Measurements from ENCODE around the gene FCRL3.
"Not testable (repeated sequence)": the region's sequence is repeated elsewhere in the genome, so short reads cannot be mapped to it uniquely, and the experiment has no call there.

Gene FCRL3, protein sequence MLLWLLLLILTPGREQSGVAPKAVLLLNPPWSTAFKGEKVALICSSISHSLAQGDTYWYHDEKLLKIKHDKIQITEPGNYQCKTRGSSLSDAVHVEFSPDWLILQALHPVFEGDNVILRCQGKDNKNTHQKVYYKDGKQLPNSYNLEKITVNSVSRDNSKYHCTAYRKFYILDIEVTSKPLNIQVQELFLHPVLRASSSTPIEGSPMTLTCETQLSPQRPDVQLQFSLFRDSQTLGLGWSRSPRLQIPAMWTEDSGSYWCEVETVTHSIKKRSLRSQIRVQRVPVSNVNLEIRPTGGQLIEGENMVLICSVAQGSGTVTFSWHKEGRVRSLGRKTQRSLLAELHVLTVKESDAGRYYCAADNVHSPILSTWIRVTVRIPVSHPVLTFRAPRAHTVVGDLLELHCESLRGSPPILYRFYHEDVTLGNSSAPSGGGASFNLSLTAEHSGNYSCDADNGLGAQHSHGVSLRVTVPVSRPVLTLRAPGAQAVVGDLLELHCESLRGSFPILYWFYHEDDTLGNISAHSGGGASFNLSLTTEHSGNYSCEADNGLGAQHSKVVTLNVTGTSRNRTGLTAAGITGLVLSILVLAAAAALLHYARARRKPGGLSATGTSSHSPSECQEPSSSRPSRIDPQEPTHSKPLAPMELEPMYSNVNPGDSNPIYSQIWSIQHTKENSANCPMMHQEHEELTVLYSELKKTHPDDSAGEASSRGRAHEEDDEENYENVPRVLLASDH

DNA sequence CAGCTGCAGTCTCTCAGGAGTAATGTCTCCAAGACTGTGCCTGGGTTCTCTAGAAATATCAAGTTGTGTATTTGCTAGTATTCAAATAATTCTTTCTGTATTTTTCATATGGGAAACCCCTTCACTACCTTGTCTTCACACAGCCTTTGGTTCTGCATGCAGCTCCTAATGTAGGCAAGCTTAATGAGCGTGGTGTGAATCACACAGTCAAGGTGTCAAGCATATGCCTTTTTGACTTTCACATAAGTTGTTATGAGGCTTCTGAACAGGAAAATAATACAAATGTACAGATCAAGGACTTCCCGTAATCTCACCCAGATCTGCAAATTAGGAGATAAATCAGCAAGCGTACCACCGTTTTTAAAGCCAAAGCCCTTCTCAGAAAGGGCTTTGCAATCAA, at the start of gene FCRL3:
TSS of gene FCRL3 (minus strand) at position 38 of the 400 bp plus-strand sequence. CDS start 280 bp downstream, outside the sequence.
- DNase-seq (ENCODE audit: low spot score) = no peak

DNA sequence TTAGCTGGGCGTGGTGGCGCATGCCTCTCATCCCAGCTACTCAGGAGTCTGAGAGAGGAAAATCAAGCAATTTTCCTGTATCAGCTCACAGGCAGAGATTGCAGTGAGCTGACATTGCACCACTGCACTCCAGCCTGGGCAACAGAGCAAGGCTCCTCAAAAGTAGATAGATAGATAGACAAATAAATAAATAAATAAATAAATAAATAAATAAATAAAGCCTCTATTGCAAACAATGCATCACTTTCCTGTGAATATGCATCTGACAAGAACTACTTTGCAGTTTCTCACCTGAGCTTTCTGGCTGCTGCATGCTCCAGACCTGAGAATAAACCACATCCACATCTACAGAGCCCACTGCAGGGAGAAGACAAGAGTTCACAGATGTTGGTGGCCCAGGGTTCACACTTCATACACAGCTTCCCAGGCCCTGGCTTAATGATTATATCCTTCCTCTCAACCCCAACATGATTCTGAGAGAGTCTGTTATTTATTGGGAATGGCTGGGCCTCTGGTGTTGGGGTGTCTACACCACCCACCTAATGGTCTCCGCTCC, 47.8 kb upstream of the FCRL3 start:
- no peak for DNase-seq (ENCODE audit: low spot score)

DNA sequence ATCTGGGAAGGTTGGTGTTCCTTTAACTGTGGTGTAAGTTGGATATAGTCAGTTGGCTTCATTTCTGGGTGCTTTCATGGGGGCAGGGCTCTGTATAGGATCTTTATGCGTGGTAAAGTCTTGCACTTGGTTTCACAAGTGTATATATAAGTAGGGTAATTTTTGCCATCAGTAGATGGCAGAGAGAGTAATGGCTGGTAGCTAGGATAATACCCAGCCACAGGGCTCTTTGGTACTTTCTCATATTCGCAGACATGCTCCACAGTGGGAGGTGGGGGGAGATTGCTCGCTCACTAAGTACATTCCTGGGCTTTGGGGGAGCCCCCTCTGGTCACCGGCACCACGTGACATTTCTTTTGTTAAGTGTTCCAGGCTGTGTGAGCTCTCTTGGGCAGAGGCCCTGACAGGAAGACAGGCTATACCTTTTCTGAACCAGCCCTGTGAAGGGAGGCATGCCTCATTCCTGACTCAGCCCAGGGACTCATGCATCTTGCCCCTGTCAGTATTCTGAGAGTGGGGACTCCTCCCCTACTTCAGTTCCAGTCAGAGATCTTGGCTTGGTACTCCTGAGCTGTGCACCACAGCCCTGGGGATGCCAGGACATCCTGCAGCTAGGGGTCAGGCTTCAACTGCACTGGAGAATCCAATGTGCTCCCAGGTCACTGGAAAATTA, 38.8 kb upstream of the FCRL3 start:
- no peak for DNase-seq (ENCODE audit: low spot score)

DNA sequence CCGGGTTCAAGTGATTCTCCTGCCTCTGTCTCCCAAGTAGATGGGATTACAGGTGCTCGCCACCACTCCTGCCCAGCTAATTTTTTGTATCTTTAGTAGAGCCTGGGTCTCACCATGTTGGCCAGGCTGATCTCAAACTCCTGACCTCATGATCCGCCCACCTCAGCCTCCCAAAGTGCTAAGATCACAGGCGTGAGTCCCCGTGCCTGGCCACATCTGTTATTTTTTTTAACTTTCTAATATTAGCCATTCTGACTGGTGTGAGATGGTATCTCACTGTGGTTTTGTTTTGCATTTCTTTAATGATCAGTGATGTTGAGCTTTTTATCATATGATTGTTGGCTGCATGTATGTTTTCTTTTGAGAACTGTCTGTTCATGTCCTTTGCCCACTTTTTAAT, 35.4 kb upstream of the FCRL3 start:
- not testable (repeated sequence) for DNase-seq (ENCODE audit: low spot score)

DNA sequence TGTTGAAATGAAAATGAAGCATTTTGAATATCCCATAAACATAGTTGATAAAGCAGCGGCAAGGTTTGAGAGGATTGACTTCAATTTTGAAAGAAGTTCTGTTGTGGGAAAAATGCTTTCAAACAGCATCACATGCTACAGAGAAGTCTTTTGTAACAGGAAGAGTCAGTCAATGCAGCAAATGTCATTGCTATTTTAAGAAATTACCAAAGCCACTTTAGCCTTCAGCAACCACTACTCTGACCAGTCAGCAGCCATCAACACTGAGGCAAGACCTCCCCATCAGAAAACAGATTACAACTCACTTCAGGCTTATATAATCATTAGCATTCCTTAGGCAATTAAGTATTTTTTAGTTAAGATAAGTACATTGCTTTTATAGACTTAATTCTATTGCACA, 33.8 kb upstream of the FCRL3 start:
- DNase-seq (ENCODE audit: low spot score) = peak; percentile 28

DNA sequence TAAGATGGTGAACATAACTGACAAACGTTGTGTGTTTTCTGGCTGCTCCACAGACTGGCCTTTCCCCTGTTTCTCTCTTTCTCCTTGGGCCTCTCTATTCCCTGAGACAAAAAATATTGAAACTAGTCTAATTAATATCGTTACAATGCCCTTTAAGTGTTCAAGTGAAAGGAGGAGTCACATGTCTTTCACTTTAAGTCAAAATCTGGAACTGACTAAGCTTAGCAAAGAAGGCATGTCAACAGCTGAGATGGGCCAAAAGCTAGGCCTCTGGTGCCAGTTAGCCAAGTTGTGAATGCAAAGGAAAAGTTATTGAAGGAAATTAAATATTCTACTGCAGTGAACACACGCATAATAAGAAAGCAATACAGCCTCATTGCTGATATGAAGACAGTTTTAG, 32.2 kb upstream of the FCRL3 start:
- no peak for DNase-seq (ENCODE audit: low spot score)

DNA sequence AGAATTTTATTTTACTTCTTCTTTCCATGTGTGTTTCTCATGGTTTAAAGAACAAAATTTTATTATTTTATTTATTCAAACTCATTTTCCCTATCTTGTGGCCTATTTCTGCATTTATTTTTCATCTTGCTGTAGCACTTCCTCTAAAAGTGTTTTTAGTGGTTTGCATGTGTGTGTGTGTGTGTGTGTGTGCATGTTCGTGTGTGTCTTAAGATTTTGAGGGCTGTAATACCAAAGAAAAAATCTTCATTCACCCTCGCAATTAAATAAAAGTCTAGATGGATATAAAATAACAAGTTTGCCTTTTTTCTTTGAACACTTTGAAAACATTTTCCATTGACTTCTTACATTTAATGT, 24.6 kb upstream of the FCRL3 start:
- no peak for DNase-seq (ENCODE audit: low spot score)

DNA sequence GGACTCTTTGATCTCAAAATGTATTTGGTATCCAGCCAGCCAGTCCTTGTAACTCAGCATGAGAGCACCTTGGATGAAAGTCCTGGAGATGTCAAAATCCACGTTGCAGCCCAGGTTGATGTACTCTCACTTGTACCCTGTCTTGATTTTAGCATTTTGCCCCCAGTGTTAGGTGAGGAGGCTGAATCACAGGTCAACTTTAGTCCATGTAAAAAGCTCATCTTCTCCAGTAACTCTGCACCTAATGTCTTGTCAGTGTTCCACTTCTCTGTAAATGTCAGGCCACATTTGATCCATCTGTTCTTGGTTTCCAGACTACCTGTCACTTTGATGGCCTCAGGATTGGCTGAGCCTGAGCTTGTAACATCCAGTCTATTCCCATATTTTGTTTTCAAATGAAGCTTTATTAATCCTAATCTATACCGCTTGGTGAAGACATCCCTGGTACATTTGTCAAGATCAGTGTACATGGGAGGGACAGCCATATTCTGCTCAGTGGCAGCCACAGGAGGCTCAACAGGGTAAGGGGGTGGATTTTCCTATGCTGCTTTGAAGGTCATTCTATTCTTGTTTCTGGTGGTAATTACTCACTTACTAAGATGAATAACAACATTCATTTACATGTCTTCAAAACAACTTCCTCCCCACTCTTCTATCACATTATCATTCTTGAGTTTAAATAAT, 24.1 kb upstream of the FCRL3 start:
- no peak for DNase-seq (ENCODE audit: low spot score)

DNA sequence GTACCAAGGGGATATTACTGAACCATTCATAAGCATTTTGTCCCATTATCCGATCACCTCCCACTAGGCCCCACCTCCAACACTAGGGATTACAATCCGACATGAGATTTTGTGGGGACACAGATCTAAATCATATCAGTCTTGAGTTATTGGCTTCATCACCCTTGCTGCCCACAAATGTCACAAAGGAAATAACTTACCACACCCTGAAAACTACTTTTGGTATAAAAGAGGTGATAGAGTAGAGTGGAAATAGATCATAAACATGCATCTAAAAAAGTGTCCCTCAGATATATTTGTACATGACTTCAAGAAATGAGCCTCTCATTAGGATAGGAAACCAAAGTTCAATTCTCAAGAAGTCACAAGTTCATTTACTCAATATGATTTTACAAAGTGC, 22.6 kb upstream of the FCRL3 start:
- no peak for DNase-seq (ENCODE audit: low spot score)

DNA sequence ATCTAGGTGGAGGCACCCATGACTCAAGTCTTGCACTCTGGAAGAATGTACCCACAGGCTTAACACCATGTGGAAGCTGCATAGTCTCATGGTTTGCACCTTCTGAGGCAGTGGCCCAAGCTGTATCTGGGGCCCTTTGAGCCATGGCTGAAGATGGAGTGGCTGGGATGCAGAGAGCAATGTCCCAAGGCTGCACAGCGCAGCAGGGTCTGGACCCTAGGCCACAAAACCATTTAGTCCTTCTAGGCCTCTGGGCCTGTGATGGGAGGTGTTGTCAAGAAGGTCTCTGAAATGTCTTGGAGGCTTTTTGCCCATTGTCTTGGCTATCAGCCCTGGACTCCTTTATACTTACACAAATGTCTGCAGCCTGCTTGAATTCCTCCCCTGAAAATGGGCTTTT, 21.4 kb upstream of the FCRL3 start:
- DNase-seq (ENCODE audit: low spot score) = no peak

DNA sequence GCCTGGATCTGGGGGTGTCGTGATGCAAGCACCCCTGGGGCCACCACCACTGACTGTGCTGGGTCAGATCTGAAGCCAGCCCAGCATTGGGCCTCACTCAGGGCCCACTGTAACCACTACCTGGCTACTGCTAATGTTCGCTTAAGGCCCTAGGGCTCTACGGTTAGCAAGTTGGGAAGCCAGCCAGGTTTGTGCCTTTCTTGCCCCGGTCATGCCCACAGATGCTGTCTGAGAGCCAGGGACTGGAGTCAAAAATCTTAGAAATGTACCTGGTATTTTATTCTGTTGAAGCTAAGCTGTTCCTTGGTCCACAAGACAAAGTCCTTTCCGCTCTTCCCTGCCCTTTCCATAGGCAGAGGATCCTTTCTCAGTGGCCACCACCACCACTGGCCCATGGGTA, 15.2 kb upstream of the FCRL3 start:
- DNase-seq (ENCODE audit: low spot score) = no peak

DNA sequence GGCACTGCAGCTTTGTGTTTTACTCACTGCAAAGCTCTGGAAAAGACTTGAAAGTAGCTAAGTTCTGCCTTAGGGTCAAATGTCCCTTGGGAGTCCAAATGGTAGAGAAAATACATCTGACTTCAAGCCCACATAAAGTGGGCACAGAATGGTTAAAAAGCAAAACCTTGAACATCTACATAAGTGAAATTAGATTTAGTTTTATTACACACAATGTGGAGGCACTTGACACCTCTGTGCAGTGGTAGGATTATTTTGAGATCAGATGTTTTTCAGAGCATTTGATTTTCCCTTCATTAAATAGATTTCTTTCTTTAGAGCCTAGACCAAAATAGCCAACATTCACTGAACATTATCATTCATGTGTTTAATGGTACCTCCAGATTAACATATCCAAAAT, 11.2 kb upstream of the FCRL3 start:
- DNase-seq (ENCODE audit: low spot score) = no peak

DNA sequence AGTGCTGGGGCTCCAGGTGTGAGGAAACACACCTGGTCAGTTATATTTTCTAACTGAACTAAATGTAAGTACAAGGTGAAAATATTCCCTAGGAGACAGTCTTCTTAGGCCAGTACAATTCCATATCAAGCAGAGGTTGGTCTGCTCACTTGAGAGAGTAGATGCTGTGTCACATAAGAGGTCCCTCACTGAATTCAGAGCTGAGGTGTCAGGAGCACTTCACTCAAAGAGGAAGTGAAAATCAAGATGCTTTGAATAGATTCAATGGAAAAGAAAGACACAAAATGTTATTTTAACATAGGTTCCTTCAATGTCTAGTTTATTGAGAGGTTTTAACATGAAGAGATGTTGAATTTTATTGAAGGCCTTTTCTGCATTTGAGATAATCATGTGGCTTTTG, 4.3 kb upstream of the FCRL3 start:
- no peak for DNase-seq (ENCODE audit: low spot score)

DNA sequence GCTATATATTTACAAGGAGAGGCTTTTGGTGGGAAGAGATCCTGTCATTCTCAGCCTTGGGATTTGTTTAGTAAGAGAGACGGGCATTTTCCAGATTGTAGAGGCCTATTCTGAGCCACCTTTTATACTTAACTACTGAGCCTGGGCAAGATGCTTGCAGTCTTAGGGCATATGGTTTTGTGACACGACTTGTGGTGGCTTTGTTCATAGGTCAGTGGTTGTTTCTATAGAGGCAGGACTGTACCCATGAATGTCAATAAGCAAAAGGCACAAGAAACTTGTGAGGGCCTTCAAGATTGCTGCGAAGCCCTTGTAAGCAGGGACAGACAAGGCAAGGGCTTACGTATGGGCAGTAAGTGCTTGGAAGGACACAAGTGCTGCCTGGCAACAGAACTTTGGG, 3.4 kb upstream of the FCRL3 start:
- DNase-seq (ENCODE audit: low spot score) = no peak

DNA sequence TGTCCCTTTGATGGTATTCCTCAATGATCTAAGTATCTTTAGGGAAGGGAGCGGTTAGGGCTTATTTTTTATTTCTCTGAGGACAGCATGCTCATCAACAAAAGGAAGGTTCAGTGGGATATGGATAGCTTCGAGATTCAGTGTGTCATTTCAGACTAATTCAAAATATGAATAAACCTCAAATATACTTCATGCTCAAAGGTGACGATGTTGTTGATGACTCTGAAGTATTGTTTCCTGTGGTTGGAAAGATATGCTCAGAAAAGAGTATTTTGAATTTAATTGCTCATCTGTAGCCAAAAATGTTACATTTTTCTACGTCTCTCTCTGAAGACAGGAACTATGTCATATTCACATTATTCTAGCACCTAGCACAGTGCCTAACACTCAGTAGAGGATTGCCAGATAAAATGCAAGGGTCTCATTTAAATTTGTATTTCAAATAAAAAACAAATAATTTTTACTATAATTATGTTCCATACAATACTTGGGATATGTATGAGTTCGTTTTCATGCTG, 1.8 kb upstream of the FCRL3 start:
- DNase-seq (ENCODE audit: low spot score) = no peak

DNA sequence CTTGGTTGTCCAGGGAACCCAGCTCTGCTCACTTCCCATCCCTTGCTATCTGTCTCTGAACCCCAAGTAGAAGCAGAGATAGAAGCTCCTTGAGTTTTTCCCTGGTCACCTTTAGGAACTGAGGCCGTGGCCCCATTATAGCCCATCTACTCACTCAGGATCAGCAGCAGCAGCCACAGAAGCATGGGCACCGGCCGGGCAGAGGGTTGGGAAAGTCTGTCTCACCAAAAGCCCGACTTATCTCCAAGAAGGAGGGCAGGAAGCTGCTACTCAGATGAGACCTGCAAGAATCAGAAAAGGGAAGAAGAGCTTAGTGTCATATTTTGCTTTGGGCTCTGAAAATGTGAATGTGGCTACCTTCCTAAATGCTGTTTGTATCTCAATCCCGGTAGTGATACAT, 264 bp downstream of the FCRL3 start:
- no peak for DNase-seq (ENCODE audit: low spot score)

DNA sequence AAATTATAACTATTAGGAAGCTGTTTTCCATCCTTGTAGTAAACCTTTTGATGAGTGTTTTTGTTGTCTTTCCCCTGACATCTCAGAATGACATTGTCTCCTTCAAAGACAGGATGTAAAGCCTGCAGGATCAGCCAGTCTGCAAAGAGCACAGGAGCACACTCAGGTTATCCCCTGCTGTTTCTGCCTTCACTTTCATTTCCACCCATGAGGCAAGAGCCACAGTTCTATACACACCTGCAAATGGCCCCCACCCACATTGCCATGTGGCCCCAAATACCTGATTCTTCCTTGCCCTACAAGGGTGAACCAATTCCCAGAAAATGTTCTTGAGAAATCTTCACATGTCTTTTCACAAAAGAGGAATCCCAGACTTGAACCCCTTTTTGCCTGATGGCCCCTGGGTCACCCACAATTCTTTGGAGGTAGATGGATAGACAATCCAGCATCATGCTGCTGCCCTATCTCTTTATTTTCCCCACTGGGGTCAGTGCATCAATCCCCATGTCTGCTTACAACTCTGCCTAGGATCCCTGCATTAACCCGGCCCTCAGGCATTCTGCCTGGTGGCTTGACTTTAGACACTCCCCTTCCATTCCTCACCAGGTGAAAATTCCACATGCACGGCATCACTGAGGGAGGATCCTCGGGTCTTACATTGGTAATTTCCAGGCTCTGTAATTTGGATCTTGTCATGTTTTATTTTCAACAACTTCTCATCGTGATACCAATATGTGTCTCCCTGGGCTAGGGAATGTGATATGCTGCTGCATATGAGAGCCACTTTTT, 2.6 kb downstream of the FCRL3 start:
- DNase-seq (ENCODE audit: low spot score) = no peak

DNA sequence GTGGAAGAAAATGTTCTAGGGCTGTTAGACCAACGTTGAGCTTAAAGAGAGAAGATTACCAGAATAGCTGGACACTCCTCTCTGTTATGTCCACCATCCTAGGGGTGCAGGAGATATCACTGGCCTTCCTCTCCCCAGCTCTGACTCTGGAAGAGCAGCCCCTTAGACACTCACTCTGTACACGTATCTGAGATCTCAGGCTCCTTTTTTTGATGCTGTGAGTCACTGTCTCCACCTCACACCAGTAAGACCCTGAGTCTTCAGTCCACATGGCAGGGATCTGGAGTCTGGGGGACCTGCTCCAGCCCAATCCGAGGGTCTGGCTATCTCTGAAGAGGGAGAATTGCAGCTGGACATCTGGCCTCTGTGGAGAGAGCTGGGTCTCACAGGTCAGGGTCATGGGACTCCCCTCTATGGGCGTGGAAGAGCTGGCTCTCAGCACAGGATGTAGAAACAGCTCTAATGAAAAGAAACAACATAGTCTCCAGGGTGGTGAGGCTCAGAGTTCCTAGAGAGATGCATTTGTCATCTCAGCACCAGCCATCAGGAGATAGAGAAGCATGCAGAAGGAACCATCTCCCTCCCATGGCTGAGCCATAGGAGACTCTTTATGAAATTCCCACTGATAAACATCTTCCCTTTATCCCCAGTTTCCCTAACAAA, 3.5 kb downstream of the FCRL3 start:
- DNase-seq (ENCODE audit: low spot score) = no peak

DNA sequence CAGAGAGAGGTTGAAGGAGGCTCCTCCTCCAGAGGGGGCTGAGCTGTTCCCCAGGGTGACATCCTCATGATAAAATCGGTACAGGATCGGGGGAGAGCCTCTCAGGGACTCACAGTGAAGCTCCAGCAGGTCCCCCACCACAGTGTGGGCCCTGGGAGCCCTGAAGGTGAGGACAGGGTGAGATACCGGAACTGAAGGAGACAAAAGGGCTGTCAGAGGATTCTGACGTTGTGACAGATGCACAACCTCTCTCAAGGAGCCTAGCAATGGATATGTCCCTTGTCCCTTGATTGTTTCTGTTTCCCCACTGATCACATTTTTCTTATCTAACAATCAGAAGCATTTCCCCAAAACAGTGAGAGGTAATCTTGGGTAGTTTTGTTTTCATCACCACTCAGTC, 5.2 kb downstream of the FCRL3 start:
- no peak for DNase-seq (ENCODE audit: low spot score)

DNA sequence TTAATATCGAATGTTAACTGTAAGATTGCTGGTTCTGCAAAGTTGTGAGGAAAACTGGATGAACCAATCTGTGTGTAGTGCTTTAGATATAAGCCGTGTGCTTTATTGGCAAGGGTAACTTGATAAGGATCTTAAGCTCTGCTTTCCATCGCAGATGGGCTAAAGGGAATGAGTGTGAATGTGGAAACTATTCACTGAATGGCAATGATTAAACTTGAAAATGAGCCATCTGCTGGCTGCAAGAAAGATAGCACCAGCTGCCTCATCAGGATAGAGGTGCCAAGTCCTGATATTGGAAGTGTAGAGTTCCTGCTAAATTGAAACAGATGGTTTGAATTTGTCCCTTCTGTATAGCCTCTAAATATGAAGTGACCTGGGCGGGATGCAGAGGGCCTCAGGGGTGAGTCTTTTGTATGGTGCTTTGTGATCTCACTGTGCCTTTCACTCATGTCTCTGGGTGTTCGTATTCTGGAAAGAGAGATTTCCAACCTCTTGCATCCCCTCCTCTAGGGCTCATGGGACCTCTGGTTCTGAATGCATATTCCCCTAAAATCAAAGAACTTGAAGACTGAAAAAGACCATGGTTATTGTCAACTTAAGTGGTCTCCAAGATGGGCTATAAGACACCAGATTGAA, 9.2 kb downstream of the FCRL3 start:
- peak; percentile 77 for DNase-seq (ENCODE audit: low spot score)

Data from COLO829 (cell line).